ENCODE results near the gene RINL. TPM values are rescaled to one million over a fixed set of nuclear protein-coding genes. Genes with fewer than 3 reads are reported as not detected.

Gene RINL
- total and polyA plus RNA-seq, 2 donors, result 3.3 to 6.7 TPM

DNA sequence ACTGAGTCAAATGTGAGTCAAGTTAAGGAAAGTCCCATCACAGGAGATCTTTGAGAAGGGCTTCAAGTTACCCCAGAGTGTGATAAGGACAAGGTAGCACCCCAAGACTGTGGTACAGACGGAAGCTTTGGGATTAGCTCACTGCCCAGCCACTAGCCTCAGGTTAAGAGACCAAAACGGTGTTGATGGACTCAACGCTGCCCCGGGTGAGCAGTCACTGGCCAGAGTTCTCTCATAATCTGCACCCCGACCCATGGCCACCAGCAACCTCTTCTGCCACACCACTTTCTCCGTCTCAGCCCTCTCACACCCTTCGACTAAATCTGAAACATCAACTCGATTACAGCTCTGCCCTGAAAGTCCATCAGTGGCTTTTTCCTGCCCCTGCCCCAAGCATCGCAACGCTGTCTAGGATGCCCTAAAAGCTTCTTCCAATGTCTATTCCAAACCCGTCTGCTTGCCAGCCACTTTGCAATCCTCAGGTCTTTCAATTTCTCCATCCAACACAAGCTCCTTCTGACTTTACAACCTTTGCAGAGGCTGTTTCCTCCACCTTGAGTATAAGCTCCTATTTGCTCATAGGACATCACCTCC, 33.9 kb downstream of the RINL start:
- Histone ChIP-seq H3K27ac (ENCODE audit: low read depth) (no peak overlapping the region), H3K4me1 (ENCODE audit: insufficient read depth) (no peaks in the 10 kb centered on the region), H3K36me3 (ENCODE audit: insufficient read depth) (peaks cover 17% of the 10 kb centered on the region), H3K4me3 (ENCODE audit: low read depth, low read length) (no peak overlapping the region)
- 90% methylated on average over 11 of the region's 11 CpGs for WGBS
- no peak for DNase-seq (ENCODE audit: extremely low spot score)

DNA sequence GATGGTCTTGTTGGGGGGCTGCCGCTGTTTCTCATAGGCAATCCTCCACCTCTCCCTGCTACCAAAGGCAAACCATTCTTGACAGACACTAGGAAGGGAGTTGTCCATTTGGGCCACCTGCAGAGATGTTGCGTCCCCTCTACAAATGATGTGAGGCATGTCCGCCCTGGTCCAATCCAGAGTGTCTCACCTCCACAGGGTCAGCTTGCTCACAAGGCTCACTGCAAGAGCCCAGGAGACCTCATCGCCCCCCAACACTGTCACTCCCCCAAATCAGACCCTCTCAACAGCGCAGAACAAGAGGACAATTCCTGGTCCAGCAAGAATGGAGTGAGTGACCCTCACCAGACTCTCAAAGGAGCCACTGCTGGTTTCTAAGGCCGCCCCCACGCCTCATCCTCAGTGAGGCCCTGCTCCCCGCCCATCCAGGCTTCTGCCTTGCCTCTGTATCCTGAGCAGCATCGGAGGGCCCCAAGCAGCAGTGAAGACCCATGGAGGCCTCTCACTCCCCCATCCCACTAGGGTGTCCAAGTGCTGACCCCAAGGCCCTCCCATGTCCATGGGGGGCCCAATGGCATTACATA, 34.8 kb downstream of the RINL start:
- no peak overlapping the region for H3K4me3 ChIP-seq (ENCODE audit: low read depth, low read length)
- peaks cover 17% of the 10 kb centered on the region for H3K36me3 ChIP-seq (ENCODE audit: insufficient read depth)
- DNase-seq (ENCODE audit: extremely low spot score), result no peak
- WGBS, result 95% methylated on average over 9 of the region's 9 CpGs
- H3K4me1 ChIP-seq (ENCODE audit: insufficient read depth), result no peaks in the 10 kb centered on the region
- no peak overlapping the region for H3K27ac ChIP-seq (ENCODE audit: low read depth)

GRCh38 chr19:38842439-38843174, 35.5 kb downstream of the RINL start:
- 88% methylated on average over 17 of the region's 17 CpGs for WGBS
- no peak overlapping the region for H3K27ac ChIP-seq (ENCODE audit: low read depth)
- no peak for DNase-seq (ENCODE audit: extremely low spot score)
- H3K4me1 ChIP-seq (ENCODE audit: insufficient read depth), result no peaks in the 10 kb centered on the region
- no peak overlapping the region for H3K4me3 ChIP-seq (ENCODE audit: low read depth, low read length)
- H3K36me3 ChIP-seq (ENCODE audit: insufficient read depth), result peaks cover 20% of the 10 kb centered on the region

DNA sequence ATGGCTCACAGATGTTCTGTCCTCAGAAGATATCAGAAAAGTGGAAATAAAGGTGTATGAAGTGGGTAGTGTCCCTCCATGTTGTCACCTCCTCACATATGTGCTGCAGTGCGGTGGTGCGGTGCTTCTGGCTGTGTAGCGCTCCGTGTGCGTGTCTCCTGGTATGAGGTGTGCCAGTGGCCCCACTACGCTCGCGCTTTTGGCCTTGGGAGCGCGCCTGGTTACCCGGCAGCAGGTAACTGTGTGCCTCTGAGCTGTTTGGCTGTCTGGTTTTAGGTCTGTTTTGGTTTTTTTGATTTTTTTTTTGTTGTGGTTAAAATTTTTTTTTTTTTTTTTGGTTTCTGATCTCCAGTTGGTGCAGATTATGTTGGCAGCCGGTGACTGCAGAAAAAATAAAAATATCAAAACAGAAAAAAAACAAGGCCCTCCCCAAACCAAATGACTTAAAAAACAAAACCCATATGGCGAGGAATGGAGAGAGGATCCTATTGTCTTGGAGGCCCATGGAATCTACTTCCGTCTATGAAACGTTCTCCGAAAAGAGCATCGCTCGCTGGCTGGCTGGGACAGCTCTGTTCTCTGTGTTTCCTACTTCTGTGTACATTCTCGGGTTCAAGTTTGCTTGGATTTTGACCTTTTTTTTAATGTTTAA, 36.2 kb downstream of the RINL start:
- Histone ChIP-seq H3K36me3 (ENCODE audit: insufficient read depth) (peaks cover 20% of the 10 kb centered on the region), H3K4me1 (ENCODE audit: insufficient read depth) (no peaks in the 10 kb centered on the region), H3K27ac (ENCODE audit: low read depth) (no peak overlapping the region), H3K4me3 (ENCODE audit: low read depth, low read length) (no peak overlapping the region)
- no peak for DNase-seq (ENCODE audit: extremely low spot score)
- WGBS, result 90% methylated on average over 19 of the region's 19 CpGs

DNA sequence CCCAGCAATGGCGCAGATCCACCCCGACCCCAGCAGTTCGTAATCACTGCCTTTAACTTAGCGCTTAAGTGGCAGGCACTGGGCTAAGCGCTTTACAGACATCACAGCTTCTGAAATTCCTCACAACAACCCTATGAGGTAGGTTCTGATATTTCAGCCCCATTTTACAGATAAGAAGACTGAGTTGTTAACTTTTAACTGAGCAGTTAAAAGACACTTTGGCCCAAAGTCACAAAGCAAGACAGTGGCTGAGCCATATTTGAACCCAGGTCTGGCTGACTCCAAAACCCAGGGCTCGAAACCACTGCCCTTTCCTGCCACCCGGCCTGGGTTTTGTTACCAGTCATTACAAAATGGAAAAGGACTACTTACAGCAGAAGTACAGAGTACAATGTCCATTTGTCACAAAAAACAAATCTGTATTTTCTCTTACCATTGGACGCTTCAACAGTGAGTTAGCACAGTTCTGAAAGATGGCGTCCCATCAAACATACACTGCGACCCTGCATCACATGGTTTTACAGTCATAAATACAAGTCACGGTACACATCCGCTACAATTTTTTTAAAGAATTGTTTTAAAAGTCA, 36.8 kb downstream of the RINL start:
- Histone ChIP-seq H3K4me1 (ENCODE audit: insufficient read depth) (no peaks in the 10 kb centered on the region), H3K36me3 (ENCODE audit: insufficient read depth) (peaks cover 19% of the 10 kb centered on the region), H3K4me3 (ENCODE audit: low read depth, low read length) (no peak overlapping the region), H3K27ac (ENCODE audit: low read depth) (no peak overlapping the region)
- 93% methylated on average over 12 of the region's 12 CpGs for WGBS
- DNase-seq (ENCODE audit: extremely low spot score), result no peak

- no peaks in the 10 kb centered on the region for H3K4me1 ChIP-seq (ENCODE audit: insufficient read depth)
- H3K27ac ChIP-seq (ENCODE audit: low read depth), result no peak overlapping the region
- 86% methylated on average over 5 of the region's 5 CpGs for WGBS
- peaks cover 17% of the 10 kb centered on the region for H3K36me3 ChIP-seq (ENCODE audit: insufficient read depth)
- no peak for DNase-seq (ENCODE audit: extremely low spot score)
- H3K4me3 ChIP-seq (ENCODE audit: low read depth, low read length), result no peak overlapping the region
Measured at GRCh38 chr19:38840583-38840968, 37.5 kb downstream of the RINL start.

GRCh38 chr19:38839816-38840582, 38.1 kb downstream of the RINL start:
- Histone ChIP-seq H3K4me1 (ENCODE audit: insufficient read depth) (no peaks in the 10 kb centered on the region), H3K36me3 (ENCODE audit: insufficient read depth) (peaks cover 17% of the 10 kb centered on the region), H3K27ac (ENCODE audit: low read depth) (no peak overlapping the region), H3K4me3 (ENCODE audit: low read depth, low read length) (no peak overlapping the region)
- DNase-seq (ENCODE audit: extremely low spot score), result no peak
- WGBS, result 81% methylated on average over 28 of the region's 28 CpGs

- no peaks in the 10 kb centered on the region for H3K4me1 ChIP-seq (ENCODE audit: insufficient read depth)
- H3K4me3 ChIP-seq (ENCODE audit: low read depth, low read length), result no peak overlapping the region
- no peak for DNase-seq (ENCODE audit: extremely low spot score)
- H3K27ac ChIP-seq (ENCODE audit: low read depth), result no peak overlapping the region
- H3K36me3 ChIP-seq (ENCODE audit: insufficient read depth), result peaks cover 17% of the 10 kb centered on the region
- 83% methylated on average over 12 of the region's 12 CpGs for whole genome bisulfite sequencing
Measured at GRCh38 chr19:38838986-38839761, 38.9 kb downstream of the RINL start.

DNA sequence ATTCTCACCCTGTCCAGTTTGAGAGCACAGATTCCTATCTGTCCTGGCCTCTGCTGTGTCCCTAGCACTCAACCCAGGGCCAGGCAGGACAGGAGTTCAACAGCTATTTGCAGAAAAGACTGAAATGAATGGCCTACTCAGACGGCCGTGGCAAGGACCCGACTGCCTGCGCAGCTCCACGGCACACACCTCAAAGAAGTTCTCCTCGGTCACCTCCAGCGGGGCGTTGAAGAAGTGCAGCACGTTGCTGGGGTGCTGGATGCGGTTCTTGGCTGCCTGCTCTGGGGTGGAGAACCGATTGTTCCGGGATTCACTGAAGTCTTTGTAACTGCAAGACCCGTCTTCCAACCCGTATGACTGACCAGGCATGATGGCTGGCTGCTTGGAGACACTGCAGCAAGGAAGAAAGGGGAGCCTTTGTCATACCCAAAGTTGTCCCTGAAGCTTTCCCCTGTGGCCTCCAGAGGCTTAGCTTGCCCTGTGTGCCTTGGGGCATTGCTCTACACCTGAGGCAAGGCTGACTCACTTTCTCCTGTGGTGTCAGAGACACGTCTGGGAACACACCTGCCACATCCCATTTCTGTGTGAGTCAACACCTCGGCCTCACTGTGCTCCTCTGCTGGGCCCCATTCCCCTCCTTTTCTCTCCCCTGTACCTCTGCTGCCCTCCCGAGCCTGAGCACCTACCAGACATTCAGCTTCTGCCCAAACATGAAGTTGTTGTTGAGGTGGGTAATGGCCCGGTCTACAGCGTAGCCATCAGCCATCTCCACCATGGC, 39.7 kb downstream of the RINL start:
- H3K27ac ChIP-seq (ENCODE audit: low read depth), result no peak overlapping the region

GRCh38 chr19:38837656-38838121, 40.4 kb downstream of the RINL start:
- H3K4me1 ChIP-seq (ENCODE audit: insufficient read depth), result no peaks in the 10 kb centered on the region
- H3K27ac ChIP-seq (ENCODE audit: low read depth), result no peak overlapping the region

More for the DNA sequence above, 39.7 kb downstream of the RINL start:
- DNase-seq (ENCODE audit: extremely low spot score), result no peak
- WGBS, result 77% methylated on average over 19 of the region's 19 CpGs
- peaks cover 14% of the 10 kb centered on the region for H3K36me3 ChIP-seq (ENCODE audit: insufficient read depth)
- H3K4me3 ChIP-seq (ENCODE audit: low read depth, low read length), result no peak overlapping the region
- no peaks in the 10 kb centered on the region for H3K4me1 ChIP-seq (ENCODE audit: insufficient read depth)

GRCh38 chr19:38836983-38837626, 41.0 kb downstream of the RINL start:
- WGBS, result 88% methylated on average over 6 of the region's 6 CpGs
- H3K27ac ChIP-seq (ENCODE audit: low read depth), result no peak overlapping the region
- H3K4me3 ChIP-seq (ENCODE audit: low read depth, low read length), result no peak overlapping the region
- H3K36me3 ChIP-seq (ENCODE audit: insufficient read depth), result peaks cover 10% of the 10 kb centered on the region
- H3K4me1 ChIP-seq (ENCODE audit: insufficient read depth), result no peaks in the 10 kb centered on the region
- DNase-seq (ENCODE audit: extremely low spot score), result no peak

More at GRCh38 chr19:38837656-38838121, 40.4 kb downstream of the RINL start:
- H3K36me3 ChIP-seq (ENCODE audit: insufficient read depth), result peaks cover 11% of the 10 kb centered on the region
- no peak overlapping the region for H3K4me3 ChIP-seq (ENCODE audit: low read depth, low read length)
- DNase-seq (ENCODE audit: extremely low spot score), result no peak
- WGBS, result 84% methylated on average over 7 of the region's 7 CpGs
